Lower lobe of right lung (tissue), 2 donors: Measurements from ENCODE around the gene NRIP1. TPM values are rescaled to one million over a fixed set of nuclear protein-coding genes. Genes with fewer than 3 reads are reported as not detected.

Experiments used
- ATAC-seq, 2 donors: fragments of 200-7000 bp; cut with Tn5 transposase; one replicate each; pipeline ENCODE4 v1.9.1; 2020 to 2022; ENCODE audit warnings: mild to moderate bottlenecking in 2 of 2, moderate library complexity in 2 of 2
- DNase-seq: peaks from one replicate; pipeline ENCODE4 v3.0.0-alpha.2; 2020
- H3K27ac ChIP-seq: fragments of 200-600 bp; one replicate; pipeline ENCODE4 v1.8.0; 2022
- H3K27me3 ChIP-seq: fragments of 200-600 bp; one replicate; pipeline ENCODE4 v1.8.0; 2022; ENCODE audit warnings: low read depth
- H3K36me3 ChIP-seq: fragments of 200-600 bp; one replicate; pipeline ENCODE4 v1.8.0; 2022; ENCODE audit warnings: mild to moderate bottlenecking
- H3K4me1 ChIP-seq: fragments of 200-600 bp; one replicate; pipeline ENCODE4 v1.8.0; 2022
- H3K4me3 ChIP-seq: fragments of 200-600 bp; one replicate; pipeline ENCODE4 v1.8.0; 2022; ENCODE audit warnings: mild to moderate bottlenecking
- H3K9me3 ChIP-seq: fragments of 200-600 bp; one replicate; pipeline ENCODE4 v1.8.0; 2022
- intact Hi-C: fragments of 100-400 bp; cut with DNase I; formaldehyde crosslinking; loops from one replicate; pipeline ENCODE4 v1.11.0; 2022
- total RNA-seq: library from RNA; stranded (reverse); fragmentation: NEBNext Ultra II Directional; extraction: Animal tissue kit (Norgen Biotek cat#: 25700); gene quantifications from one replicate; pipeline ENCODE4 v1.2.1, GENCODE V29; 2021
- TF ChIP-seq, protein P1 (sequence below): fragments of 200-600 bp; IDR thresholded peaks from one replicate; pipeline ENCODE4 v1.8.0; 2022; ENCODE audit warnings: antibody characterized with exemption, mild to moderate bottlenecking
- donor health status: DM: no; HTN: yes; CAD: no; lungs with severe emphysema.

Gene NRIP1
- total RNA-seq, 1 donor from 2014 or later, result 60.0 TPM

DNA sequence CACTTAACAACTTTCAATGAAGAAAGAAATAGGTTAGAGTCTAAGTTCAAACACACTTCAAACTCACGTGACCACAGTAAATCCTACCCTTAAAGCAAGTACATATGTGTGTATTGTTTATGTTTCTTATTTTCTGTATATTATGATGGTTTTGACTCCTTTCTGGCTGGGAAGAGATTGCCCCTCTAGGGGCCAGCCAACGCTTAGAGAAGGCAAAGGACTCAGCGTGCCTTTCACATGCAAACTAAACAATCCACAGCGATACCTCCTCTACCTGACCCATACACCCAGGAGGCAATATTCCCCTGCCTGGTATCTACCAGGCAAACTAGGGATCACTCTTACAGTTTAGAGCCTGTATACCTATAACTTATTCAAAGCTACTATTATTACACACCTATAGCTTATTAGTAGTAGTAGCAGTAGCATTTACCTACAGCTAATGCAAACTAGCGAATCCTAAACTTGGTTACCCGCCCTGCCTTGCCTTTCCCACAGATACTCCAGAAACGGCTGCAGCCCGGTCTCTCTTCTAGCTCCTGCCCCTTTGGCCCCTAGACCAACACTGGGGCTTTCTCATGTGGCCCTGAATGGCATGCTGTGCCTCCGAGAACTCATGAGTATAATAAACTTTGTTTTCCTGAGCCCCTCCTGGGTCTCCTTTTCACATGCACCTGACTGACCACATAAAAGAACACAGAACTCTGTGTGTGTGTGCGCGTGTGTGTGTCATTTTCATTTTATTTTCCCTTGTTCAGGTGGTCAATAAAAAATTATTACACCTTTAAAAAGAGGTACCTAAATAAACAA is 14.0 kb downstream of the NRIP1 start:
- Histone ChIP-seq H3K27me3 (no peaks in the 10 kb centered on the region), H3K9me3 (no peaks in the 10 kb centered on the region), H3K4me3 (no peak overlapping the region), H3K4me1 (peaks cover 58% of the 10 kb centered on the region), H3K36me3 (no peaks in the 10 kb centered on the region), H3K27ac (no peak overlapping the region)
- ATAC-seq (no peak), DNase-seq (no peak)
- intact Hi-C loops, result no loop called here
- TF ChIP-seq, protein P1, sequence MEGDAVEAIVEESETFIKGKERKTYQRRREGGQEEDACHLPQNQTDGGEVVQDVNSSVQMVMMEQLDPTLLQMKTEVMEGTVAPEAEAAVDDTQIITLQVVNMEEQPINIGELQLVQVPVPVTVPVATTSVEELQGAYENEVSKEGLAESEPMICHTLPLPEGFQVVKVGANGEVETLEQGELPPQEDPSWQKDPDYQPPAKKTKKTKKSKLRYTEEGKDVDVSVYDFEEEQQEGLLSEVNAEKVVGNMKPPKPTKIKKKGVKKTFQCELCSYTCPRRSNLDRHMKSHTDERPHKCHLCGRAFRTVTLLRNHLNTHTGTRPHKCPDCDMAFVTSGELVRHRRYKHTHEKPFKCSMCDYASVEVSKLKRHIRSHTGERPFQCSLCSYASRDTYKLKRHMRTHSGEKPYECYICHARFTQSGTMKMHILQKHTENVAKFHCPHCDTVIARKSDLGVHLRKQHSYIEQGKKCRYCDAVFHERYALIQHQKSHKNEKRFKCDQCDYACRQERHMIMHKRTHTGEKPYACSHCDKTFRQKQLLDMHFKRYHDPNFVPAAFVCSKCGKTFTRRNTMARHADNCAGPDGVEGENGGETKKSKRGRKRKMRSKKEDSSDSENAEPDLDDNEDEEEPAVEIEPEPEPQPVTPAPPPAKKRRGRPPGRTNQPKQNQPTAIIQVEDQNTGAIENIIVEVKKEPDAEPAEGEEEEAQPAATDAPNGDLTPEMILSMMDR, result no peak

DNA sequence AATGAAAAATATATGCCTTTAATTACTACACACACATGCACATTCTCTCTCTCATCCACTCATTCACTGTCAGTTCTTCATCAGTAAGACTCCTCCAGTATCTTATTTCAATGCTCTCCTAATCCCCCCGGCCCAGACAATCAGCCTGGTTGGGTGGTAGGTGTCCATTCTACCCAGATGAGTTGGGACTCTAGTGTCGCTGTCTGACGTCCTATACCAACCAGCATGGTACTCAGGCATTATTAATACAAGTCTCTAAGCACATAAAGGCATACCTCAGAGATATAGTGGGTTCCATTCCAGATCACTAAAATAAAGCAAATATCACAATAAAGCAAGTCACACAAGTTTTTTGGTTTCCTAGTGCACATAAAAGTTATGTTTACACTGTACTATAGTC is 19.8 kb downstream of the NRIP1 start:
- Histone ChIP-seq H3K4me1 (peaks cover 14% of the 10 kb centered on the region), H3K27ac (no peak overlapping the region), H3K9me3 (no peaks in the 10 kb centered on the region), H3K36me3 (no peaks in the 10 kb centered on the region), H3K27me3 (no peaks in the 10 kb centered on the region), H3K4me3 (no peak overlapping the region)
- ATAC-seq, result no peak
- intact Hi-C loops, result no loop called here
- DNase-seq, result no peak
- TF ChIP-seq, protein P1, result no peak

DNA sequence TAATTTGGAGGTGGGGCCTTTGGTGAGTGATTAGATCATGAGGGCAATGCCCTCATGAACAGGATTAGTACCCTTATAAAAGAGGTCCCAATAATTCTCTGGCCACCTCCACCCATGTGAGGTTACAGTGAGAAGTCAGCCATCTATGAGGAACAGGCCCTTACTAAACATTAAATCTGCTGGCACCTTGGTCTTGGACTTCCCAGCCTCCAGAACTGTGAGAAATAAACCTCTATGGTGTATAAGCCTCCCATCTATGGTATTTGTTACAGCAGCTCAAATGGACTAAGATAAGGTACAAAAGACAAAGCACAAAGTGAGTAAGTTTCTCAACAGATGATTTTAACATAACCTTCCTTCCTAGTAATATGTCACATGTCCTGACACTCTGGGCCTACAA is 22.3 kb downstream of the NRIP1 start:
- H3K4me1 ChIP-seq, result peaks cover 1% of the 10 kb centered on the region
- DNase-seq (no peak), ATAC-seq (no peak)
- TF ChIP-seq, protein P1, result no peak
- H3K36me3 ChIP-seq, result no peaks in the 10 kb centered on the region
- no peak overlapping the region for H3K4me3 ChIP-seq
- no peak overlapping the region for H3K27ac ChIP-seq
- no peaks in the 10 kb centered on the region for H3K27me3 ChIP-seq
- H3K9me3 ChIP-seq, result no peaks in the 10 kb centered on the region
- intact Hi-C loops, result no loop called here

DNA sequence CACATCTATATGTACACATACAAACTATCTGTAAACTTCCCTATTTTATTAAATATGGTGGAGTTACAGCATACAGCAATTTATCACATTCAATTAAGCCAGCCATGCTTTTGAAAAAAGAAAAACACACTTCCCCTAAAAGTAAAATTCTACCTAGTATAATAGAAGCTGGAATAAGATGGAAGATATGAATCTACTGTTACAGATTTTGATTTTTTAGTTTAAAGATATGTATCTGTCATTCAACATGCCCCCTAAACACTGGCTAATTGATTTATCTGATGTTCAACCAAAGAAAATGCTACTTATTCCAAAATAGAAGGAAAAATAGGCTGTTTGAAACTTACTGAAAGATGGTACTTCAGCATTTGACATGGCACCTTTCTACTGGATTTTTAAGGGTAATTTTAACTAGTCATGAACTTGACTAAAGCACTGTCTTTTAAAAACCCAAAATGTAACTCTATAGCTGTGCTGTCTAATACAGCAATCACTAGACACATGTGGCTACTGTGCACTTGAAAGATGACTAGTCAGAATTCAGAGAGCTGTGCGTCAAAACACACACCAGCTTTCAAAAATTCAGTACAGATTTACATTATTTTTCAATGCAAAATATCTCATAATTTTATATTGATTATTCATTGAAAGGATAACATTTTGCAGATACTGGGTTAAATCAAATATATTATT is 25.0 kb downstream of the NRIP1 start:
- peaks cover 6% of the 10 kb centered on the region for H3K4me1 ChIP-seq
- no peak for DNase-seq
- no peak overlapping the region for H3K27ac ChIP-seq
- TF ChIP-seq, protein P1, result no peak
- no peak for ATAC-seq
- no peaks in the 10 kb centered on the region for H3K36me3 ChIP-seq
- no peak overlapping the region for H3K4me3 ChIP-seq
- no peaks in the 10 kb centered on the region for H3K27me3 ChIP-seq
- no peaks in the 10 kb centered on the region for H3K9me3 ChIP-seq
- intact Hi-C loops, result no loop called here

DNA sequence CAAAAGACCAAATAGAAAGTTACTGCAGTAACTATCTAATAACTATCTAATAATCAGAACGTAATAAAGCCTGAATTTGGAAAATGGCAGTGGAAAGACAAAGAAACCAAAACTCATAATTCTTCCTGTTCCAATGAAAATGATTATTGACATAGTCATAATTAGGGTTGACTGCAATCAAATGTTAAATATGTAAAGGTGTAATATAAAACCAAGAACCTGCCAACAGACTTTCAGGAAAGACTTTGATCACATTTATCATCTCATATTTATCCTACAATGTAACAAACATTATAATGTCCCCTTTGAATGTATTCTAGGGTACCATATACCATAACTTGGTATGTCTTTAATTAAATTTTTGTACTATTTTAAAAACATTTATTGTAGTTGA is 26.9 kb downstream of the NRIP1 start:
- no peak for ATAC-seq
- H3K9me3 ChIP-seq, result no peaks in the 10 kb centered on the region
- intact Hi-C loops, result no loop called here
- H3K27ac ChIP-seq, result no peak overlapping the region
- H3K4me1 ChIP-seq, result peaks cover 18% of the 10 kb centered on the region
- no peak for DNase-seq
- H3K36me3 ChIP-seq, result no peaks in the 10 kb centered on the region
- no peak overlapping the region for H3K4me3 ChIP-seq
- TF ChIP-seq, protein P1, result no peak
- no peaks in the 10 kb centered on the region for H3K27me3 ChIP-seq
